Measurements from ENCODE around the gene TOX3.

TOX3 gene

DNA sequence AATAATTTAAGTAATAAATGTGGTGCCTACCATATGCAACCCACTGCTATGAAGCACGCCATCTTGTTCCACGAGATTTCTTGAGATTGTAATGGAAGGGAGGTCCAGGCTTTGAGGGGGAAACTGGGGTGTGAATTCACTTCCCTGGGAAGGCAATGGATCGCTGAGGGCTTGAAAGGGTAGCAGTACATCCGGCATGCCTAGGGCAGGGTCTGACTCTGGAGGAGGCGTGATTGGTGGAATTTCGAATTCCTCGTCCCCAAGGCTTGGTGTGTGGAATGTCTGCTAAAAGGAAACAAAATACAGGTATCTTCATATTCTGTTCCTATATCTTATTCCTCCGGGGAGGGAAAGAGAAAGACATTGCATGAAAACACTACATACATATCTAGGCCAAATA is 83.0 kb downstream of the TOX3 start:
- Histone ChIP-seq H4K20me1 (ENCODE audit: insufficient read depth, low read length) (no peaks in the 10 kb centered on the region), H3K27ac (ENCODE audit: low read depth, low read length, poor library complexity, severe bottlenecking) (no peak overlapping the region), H3F3A (ENCODE audit: insufficient read depth, low read length) (no peaks in the 10 kb centered on the region), H3K9me2 (ENCODE audit: low read depth, low read length) (no peaks in the 10 kb centered on the region), H3K9ac (ENCODE audit: low read length) (no peak overlapping the region), H3K79me2 (ENCODE audit: insufficient read depth, low read length) (no peaks in the 10 kb centered on the region), H2AFZ (ENCODE audit: low read length) (no peak overlapping the region), H3K4me1 (ENCODE audit: insufficient read depth, low read length, severe bottlenecking) (no peaks in the 10 kb centered on the region), H3K9me3 (ENCODE audit: low read length) (no peaks in the 10 kb centered on the region), H3K36me3 (ENCODE audit: insufficient read depth, low read length) (no peaks in the 10 kb centered on the region), H3K4me2 (ENCODE audit: low read length) (no peak overlapping the region), H3K27me3 (ENCODE audit: insufficient read depth, low read length) (no peaks in the 10 kb centered on the region), H3K4me3 (ENCODE audit: low read depth, low read length, poor library complexity, severe bottlenecking) (no peak overlapping the region)
- no peak for TF ChIP-seq EZH2 (IDR thresholded peaks at IDR 0.05; ENCODE audit: borderline replicate concordance, low read length)
- TF ChIP-seq, protein P1, sequence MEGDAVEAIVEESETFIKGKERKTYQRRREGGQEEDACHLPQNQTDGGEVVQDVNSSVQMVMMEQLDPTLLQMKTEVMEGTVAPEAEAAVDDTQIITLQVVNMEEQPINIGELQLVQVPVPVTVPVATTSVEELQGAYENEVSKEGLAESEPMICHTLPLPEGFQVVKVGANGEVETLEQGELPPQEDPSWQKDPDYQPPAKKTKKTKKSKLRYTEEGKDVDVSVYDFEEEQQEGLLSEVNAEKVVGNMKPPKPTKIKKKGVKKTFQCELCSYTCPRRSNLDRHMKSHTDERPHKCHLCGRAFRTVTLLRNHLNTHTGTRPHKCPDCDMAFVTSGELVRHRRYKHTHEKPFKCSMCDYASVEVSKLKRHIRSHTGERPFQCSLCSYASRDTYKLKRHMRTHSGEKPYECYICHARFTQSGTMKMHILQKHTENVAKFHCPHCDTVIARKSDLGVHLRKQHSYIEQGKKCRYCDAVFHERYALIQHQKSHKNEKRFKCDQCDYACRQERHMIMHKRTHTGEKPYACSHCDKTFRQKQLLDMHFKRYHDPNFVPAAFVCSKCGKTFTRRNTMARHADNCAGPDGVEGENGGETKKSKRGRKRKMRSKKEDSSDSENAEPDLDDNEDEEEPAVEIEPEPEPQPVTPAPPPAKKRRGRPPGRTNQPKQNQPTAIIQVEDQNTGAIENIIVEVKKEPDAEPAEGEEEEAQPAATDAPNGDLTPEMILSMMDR (IDR thresholded peaks at IDR 0.05; ENCODE audit: low read length), result no peak

DNA sequence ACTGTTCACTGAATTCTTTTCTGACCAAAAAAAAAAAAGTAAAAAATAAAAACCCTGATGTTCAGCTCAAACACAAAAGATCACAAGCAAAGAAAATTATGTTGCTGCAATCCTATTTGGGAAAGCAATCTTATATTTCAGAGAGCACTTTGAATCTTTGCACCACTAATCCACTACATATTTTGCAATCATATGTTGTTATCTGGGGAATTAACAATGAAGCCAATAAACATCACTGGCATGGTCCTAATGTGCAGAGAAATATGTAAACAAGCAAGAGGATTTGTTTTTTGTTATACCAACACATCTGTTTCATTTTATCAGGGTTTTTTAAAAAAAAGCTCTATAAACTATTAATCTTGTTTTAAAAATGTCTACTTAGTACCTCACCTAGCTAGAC is 84.1 kb downstream of the TOX3 start:
- H3F3A ChIP-seq (ENCODE audit: insufficient read depth, low read length), result no peaks in the 10 kb centered on the region
- H3K27me3 ChIP-seq (ENCODE audit: insufficient read depth, low read length), result no peaks in the 10 kb centered on the region
- no peak overlapping the region for H3K4me2 ChIP-seq (ENCODE audit: low read length)
- H3K9me2 ChIP-seq (ENCODE audit: low read depth, low read length), result no peaks in the 10 kb centered on the region
- H3K9ac ChIP-seq (ENCODE audit: low read length), result no peak overlapping the region
- H3K4me3 ChIP-seq (ENCODE audit: low read depth, low read length, poor library complexity, severe bottlenecking), result no peak overlapping the region
- H3K9me3 ChIP-seq (ENCODE audit: low read length), result no peaks in the 10 kb centered on the region
- H2AFZ ChIP-seq (ENCODE audit: low read length), result no peak overlapping the region
- H3K4me1 ChIP-seq (ENCODE audit: insufficient read depth, low read length, severe bottlenecking), result no peaks in the 10 kb centered on the region
- no peaks in the 10 kb centered on the region for H3K79me2 ChIP-seq (ENCODE audit: insufficient read depth, low read length)
- no peaks in the 10 kb centered on the region for H3K36me3 ChIP-seq (ENCODE audit: insufficient read depth, low read length)
- H3K27ac ChIP-seq (ENCODE audit: low read depth, low read length, poor library complexity, severe bottlenecking), result no peak overlapping the region
- no peak for TF ChIP-seq EZH2 (IDR thresholded peaks at IDR 0.05; ENCODE audit: borderline replicate concordance, low read length)
- TF ChIP-seq, protein P1 (IDR thresholded peaks at IDR 0.05; ENCODE audit: low read length), result no peak
- no peaks in the 10 kb centered on the region for H4K20me1 ChIP-seq (ENCODE audit: insufficient read depth, low read length)

GRCh38 chr16:52460639-52461178 is 86.2 kb downstream of the TOX3 start:
- no peaks in the 10 kb centered on the region for H3K36me3 ChIP-seq (ENCODE audit: insufficient read depth, low read length)
- H3K27me3 ChIP-seq (ENCODE audit: insufficient read depth, low read length), result no peaks in the 10 kb centered on the region
- no peak overlapping the region for H3K27ac ChIP-seq (ENCODE audit: low read depth, low read length, poor library complexity, severe bottlenecking)
- TF ChIP-seq, protein P1 (IDR thresholded peaks at IDR 0.05; ENCODE audit: low read length), result no peak
- TF ChIP-seq EZH2 (IDR thresholded peaks at IDR 0.05; ENCODE audit: borderline replicate concordance, low read length), result no peak
- H3K4me2 ChIP-seq (ENCODE audit: low read length), result no peak overlapping the region
- H3K4me1 ChIP-seq (ENCODE audit: insufficient read depth, low read length, severe bottlenecking), result no peaks in the 10 kb centered on the region
- no peak overlapping the region for H2AFZ ChIP-seq (ENCODE audit: low read length)
- H3K9me3 ChIP-seq (ENCODE audit: low read length), result no peaks in the 10 kb centered on the region
- no peaks in the 10 kb centered on the region for H4K20me1 ChIP-seq (ENCODE audit: insufficient read depth, low read length)
- H3K79me2 ChIP-seq (ENCODE audit: insufficient read depth, low read length), result no peaks in the 10 kb centered on the region
- no peak overlapping the region for H3K4me3 ChIP-seq (ENCODE audit: low read depth, low read length, poor library complexity, severe bottlenecking)
- no peaks in the 10 kb centered on the region for H3K9me2 ChIP-seq (ENCODE audit: low read depth, low read length)
- H3K9ac ChIP-seq (ENCODE audit: low read length), result no peak overlapping the region
- H3F3A ChIP-seq (ENCODE audit: insufficient read depth, low read length), result no peaks in the 10 kb centered on the region

Measured in OCI-LY1 (cell line).